Ishikawa (cell line): ENCODE data around the gene PANK3.

Source experiments
- CEBPB ChIP-seq: IDR thresholded peaks from 2 replicates; pipeline ENCODE4 v1.6.1; 2012
- CREB1 ChIP-seq: IDR thresholded peaks from 2 replicates; pipeline ENCODE4 v1.6.1; 2012; ENCODE audit warnings: low read depth
- EGR1 ChIP-seq: IDR thresholded peaks from 2 replicates; pipeline ENCODE4 v1.6.1; 2012
- EP300 ChIP-seq: IDR thresholded peaks from 2 replicates; pipeline ENCODE4 v1.6.1; 2012; ENCODE audit warnings: borderline replicate concordance
- MAX ChIP-seq: IDR thresholded peaks from 2 replicates; pipeline ENCODE4 v1.6.1; 2012
- RAD21 ChIP-seq: IDR thresholded peaks from 2 replicates; pipeline ENCODE4 v1.6.1; 2012; ENCODE audit warnings: low read depth
- REST ChIP-seq: IDR thresholded peaks from 2 replicates; pipeline ENCODE4 v1.6.1; 2012; ENCODE audit warnings: low read depth, mild to moderate bottlenecking
- TAF1 ChIP-seq: IDR thresholded peaks from 2 replicates; pipeline ENCODE4 v1.6.1; 2012; ENCODE audit warnings: low read depth, mild to moderate bottlenecking
- TCF12 ChIP-seq: IDR thresholded peaks from 2 replicates; pipeline ENCODE4 v1.6.1; 2012; ENCODE audit warnings: low read depth
- TEAD4 ChIP-seq: IDR thresholded peaks from 2 replicates; pipeline ENCODE4 v1.6.1; 2012

- TF ChIP-seq REST (no peak), RAD21 (no peak), TEAD4 (no peak), MAX (no peak), EP300 (no peak), TAF1 (no peak), CEBPB (no peak), EGR1 (no peak), CREB1 (no peak), TCF12 (no peak)
Observed at GRCh38 chr5:168557389-168557788, 21.8 kb downstream of the PANK3 start.
